ENCODE measurements around the gene TP73. TPM values are rescaled to one million over a fixed set of nuclear protein-coding genes. Genes with fewer than 3 reads are reported as not detected.

The TP73 gene
- total RNA-seq, 1 experiment from 2014 or later = 10.0 TPM

GRCh38 chr1:3681231-3681897 is 29.0 kb downstream of the TP73 start:
- POLR2A ChIA-PET (ENCODE audit: low non-redundant PET) = no interaction called here

GRCh38 chr1:3681898-3682806 is 29.8 kb downstream of the TP73 start:
- Histone ChIP-seq H3K27me3 (replicated peaks; ENCODE audit: insufficient read depth, low read depth, low read length, poor library complexity) (no peaks in the 10 kb centered on the region), H3K36me3 (ENCODE audit: insufficient read depth, low read length, poor library complexity, severe bottlenecking) (no peaks in the 10 kb centered on the region), H3K27ac (ENCODE audit: low read depth, low read length, poor library complexity, severe bottlenecking) (no peak overlapping the region), H3K4me3 (ENCODE audit: low read depth, low read length, poor library complexity, severe bottlenecking) (no peak overlapping the region), H3K9me3 (ENCODE audit: low read depth, low read length, poor library complexity, severe bottlenecking) (no peaks in the 10 kb centered on the region), H3K4me1 (ENCODE audit: insufficient read depth, low read length, poor library complexity, severe bottlenecking) (peaks cover 9% of the 10 kb centered on the region)
- no TSS peak for BruUV-seq (replicated peaks)
- intact Hi-C loops (cut with micrococcal nuclease; ENCODE audit: unreplicated experiment) = no loop called here
- POLR2A ChIA-PET (ENCODE audit: low non-redundant PET) = no interaction called here
- no peak for TF ChIP-seq EZH2 (IDR thresholded peaks at IDR 0.05; ENCODE audit: borderline replicate concordance, low read depth, low read length, poor library complexity, severe bottlenecking)
- TF ChIP-seq CTCF (conservative IDR thresholded peaks at IDR 0.05; ENCODE audit: low read depth, low read length) = no peak
- no peak for DNase-seq (ENCODE audit: low spot score)
- CTCF ChIA-PET = interaction anchor here (0.6 kb wide), 1 partner anchor 485 kb away, joined by 3 read pairs; no protein-coding TSS in a partner anchor

More at GRCh38 chr1:3681231-3681897, 29.0 kb downstream of the TP73 start:
- no peak for DNase-seq (ENCODE audit: low spot score)
- H3K4me3 ChIP-seq (ENCODE audit: low read depth, low read length, poor library complexity, severe bottlenecking) = no peak overlapping the region
- peaks cover 9% of the 10 kb centered on the region for H3K4me1 ChIP-seq (ENCODE audit: insufficient read depth, low read length, poor library complexity, severe bottlenecking)
- H3K27ac ChIP-seq (ENCODE audit: low read depth, low read length, poor library complexity, severe bottlenecking) = no peak overlapping the region
- H3K27me3 ChIP-seq (replicated peaks; ENCODE audit: insufficient read depth, low read depth, low read length, poor library complexity) = no peaks in the 10 kb centered on the region
- no TSS peak for BruUV-seq (replicated peaks)
- H3K9me3 ChIP-seq (ENCODE audit: low read depth, low read length, poor library complexity, severe bottlenecking) = no peaks in the 10 kb centered on the region
- H3K36me3 ChIP-seq (ENCODE audit: insufficient read depth, low read length, poor library complexity, severe bottlenecking) = no peaks in the 10 kb centered on the region
- intact Hi-C loops (cut with micrococcal nuclease; ENCODE audit: unreplicated experiment) = no loop called here
- CTCF ChIA-PET = no interaction called here
- TF ChIP-seq EZH2 (IDR thresholded peaks at IDR 0.05; ENCODE audit: borderline replicate concordance, low read depth, low read length, poor library complexity, severe bottlenecking) (no peak), CTCF (conservative IDR thresholded peaks at IDR 0.05; ENCODE audit: low read depth, low read length) (no peak)

GRCh38 chr1:3683197-3683596 is 30.9 kb downstream of the TP73 start:
- BruUV-seq (replicated peaks) = no TSS peak
- intact Hi-C loops (cut with micrococcal nuclease; ENCODE audit: unreplicated experiment) = no loop called here
- POLR2A ChIA-PET (ENCODE audit: low non-redundant PET) = no interaction called here
- no peaks in the 10 kb centered on the region for H3K27me3 ChIP-seq (replicated peaks; ENCODE audit: insufficient read depth, low read depth, low read length, poor library complexity)
- CTCF ChIA-PET = no interaction called here
- no peak overlapping the region for H3K27ac ChIP-seq (ENCODE audit: low read depth, low read length, poor library complexity, severe bottlenecking)
- no peaks in the 10 kb centered on the region for H3K36me3 ChIP-seq (ENCODE audit: insufficient read depth, low read length, poor library complexity, severe bottlenecking)
- H3K9me3 ChIP-seq (ENCODE audit: low read depth, low read length, poor library complexity, severe bottlenecking) = no peaks in the 10 kb centered on the region
- DNase-seq (ENCODE audit: low spot score) = no peak
- H3K4me1 ChIP-seq (ENCODE audit: insufficient read depth, low read length, poor library complexity, severe bottlenecking) = peaks cover 6% of the 10 kb centered on the region
- TF ChIP-seq EZH2 (IDR thresholded peaks at IDR 0.05; ENCODE audit: borderline replicate concordance, low read depth, low read length, poor library complexity, severe bottlenecking) = no peak
- no peak for TF ChIP-seq CTCF (conservative IDR thresholded peaks at IDR 0.05; ENCODE audit: low read depth, low read length)
- H3K4me3 ChIP-seq (ENCODE audit: low read depth, low read length, poor library complexity, severe bottlenecking) = no peak overlapping the region

Measured in A673 (cell line).